Activated naive CD4-positive, alpha-beta T cell treated with anti-CD3 and anti-CD28 coated beads for 36 hours (primary cell): ENCODE measurements around the gene DNAJC4. TPM values are rescaled to one million over a fixed set of nuclear protein-coding genes. Genes with fewer than 3 reads are reported as not detected.
A peak's percentile ranks its signal among the peaks of the same experiment; 100 is the strongest.

Experiments used
- CTCF ChIA-PET: fragments of 350-600 bp; sonication (Branson Sonifier 250); formaldehyde crosslinking; loops from one replicate; lab custom pipeline; 2021; ENCODE audit warnings: antibody characterized with exemption; lab: Charles Lee
- DNase-seq: peaks from one replicate; pipeline ENCODE4 v3.0.0-alpha.2; 2020
- H3K27ac Mint-ChIP-seq: one replicate; pipeline ENCODE4 v1.8.0; 2021; ENCODE audit warnings: mild to moderate bottlenecking, mixed read lengths
- H3K27me3 Mint-ChIP-seq: one replicate; pipeline ENCODE4 v1.8.0; 2021; ENCODE audit warnings: low read depth, mixed read lengths
- H3K36me3 Mint-ChIP-seq: one replicate; pipeline ENCODE4 v1.8.0; 2021; ENCODE audit warnings: low read depth, mixed read lengths
- H3K4me1 Mint-ChIP-seq: one replicate; pipeline ENCODE4 v1.8.0; 2021; ENCODE audit warnings: low read depth, mixed read lengths
- H3K4me3 Mint-ChIP-seq: one replicate; pipeline ENCODE4 v1.8.0; 2021; ENCODE audit warnings: mild to moderate bottlenecking, moderate library complexity, mixed read lengths
- H3K9me3 Mint-ChIP-seq: one replicate; pipeline ENCODE4 v1.8.0; 2021; ENCODE audit warnings: mixed read lengths
- intact Hi-C: fragments of 100-400 bp; cut with micrococcal nuclease; formaldehyde crosslinking; loops from one replicate; pipeline ENCODE4 v1.15.1; 2023
- total RNA-seq, 2 experiments: library from RNA; stranded (reverse); gene quantifications; one replicate each; pipeline ENCODE4 v1.2.3, GENCODE V29; 2021

Gene DNAJC4
- total RNA-seq, 2 experiments from 2014 or later = 16.9 to 19.3 TPM

- intact Hi-C loops = no loop called here
- Mint-ChIP-seq H3K4me3 (no peak overlapping the region), H3K36me3 (peaks cover 7% of the 10 kb centered on the region), H3K9me3 (no peaks in the 10 kb centered on the region), H3K27me3 (no peaks in the 10 kb centered on the region), H3K27ac (no peak overlapping the region), H3K4me1 (peaks cover 7% of the 10 kb centered on the region)
- CTCF ChIA-PET = interaction anchor here (1.1 to 1.7 kb wide), 2 partner anchors 28 to 71 kb away, joined by 3 to 4 read pairs; no protein-coding TSS in a partner anchor
- no peak for DNase-seq
Measured at GRCh38 chr11:64276653-64277431, 46.5 kb downstream of the DNAJC4 start.

GRCh38 chr11:64278576-64279190 is 48.3 kb downstream of the DNAJC4 start:
- H3K4me3 Mint-ChIP-seq = no peak overlapping the region
- no peaks in the 10 kb centered on the region for H3K27me3 Mint-ChIP-seq
- H3K4me1 Mint-ChIP-seq = peaks cover 7% of the 10 kb centered on the region
- no peaks in the 10 kb centered on the region for H3K9me3 Mint-ChIP-seq
- no peak overlapping the region for H3K27ac Mint-ChIP-seq
- CTCF ChIA-PET = interaction anchor here (0.6 to 1.6 kb wide), 2 partner anchors 23 to 133 kb away, joined by 4 to 5 read pairs; no protein-coding TSS in a partner anchor
- intact Hi-C loops = no loop called here
- H3K36me3 Mint-ChIP-seq = peaks cover 11% of the 10 kb centered on the region
- no peak for DNase-seq

- H3K36me3 Mint-ChIP-seq = peaks cover 11% of the 10 kb centered on the region
- DNase-seq = no peak
- H3K27me3 Mint-ChIP-seq = no peaks in the 10 kb centered on the region
- intact Hi-C loops = no loop called here
- H3K9me3 Mint-ChIP-seq = no peaks in the 10 kb centered on the region
- CTCF ChIA-PET = interaction anchor here (0.8 to 1.4 kb wide), 2 partner anchors 18 to 20 kb away, joined by 6 to 8 read pairs; no protein-coding TSS in a partner anchor
- H3K27ac Mint-ChIP-seq = no peak overlapping the region
- H3K4me1 Mint-ChIP-seq = peaks cover 17% of the 10 kb centered on the region
- no peak overlapping the region for H3K4me3 Mint-ChIP-seq
Measured at GRCh38 chr11:64281957-64282770, 51.8 kb downstream of the DNAJC4 start.

GRCh38 chr11:64283092-64283491 is 52.7 kb downstream of the DNAJC4 start:
- peak overlapping the region; percentile 80 for H3K4me3 Mint-ChIP-seq
- H3K27me3 Mint-ChIP-seq = no peaks in the 10 kb centered on the region
- DNase-seq = no peak
- no peaks in the 10 kb centered on the region for H3K9me3 Mint-ChIP-seq
- CTCF ChIA-PET = interaction anchor here (1.2 to 3.1 kb wide), 3 partner anchors 18 to 77 kb away, joined by 4 to 12 read pairs (median 6); partner anchors contain the start of gene FERMT3
- H3K36me3 Mint-ChIP-seq = peaks cover 11% of the 10 kb centered on the region
- peaks cover 17% of the 10 kb centered on the region for H3K4me1 Mint-ChIP-seq
- intact Hi-C loops = no loop called here
- peak overlapping the region; percentile 30 for H3K27ac Mint-ChIP-seq

Other genes with a start within 250 kb of the DNAJC4 start
- 10 to 100 TPM; 61.9 to 63.0 TPM for gene OTUB1, start 244.1 kb upstream of the DNAJC4 start, total RNA-seq
- under 1 TPM; 0.17 to 0.29 TPM for gene FLRT1, start 194.6 kb upstream of the DNAJC4 start, total RNA-seq
- 10 to 100 TPM; 38.7 to 48.6 TPM for gene MACROD1, start 64.4 kb upstream of the DNAJC4 start, total RNA-seq
- 100 to 1,000 TPM; 264 to 272 TPM for gene STIP1, start 44.4 kb upstream of the DNAJC4 start, total RNA-seq
- gene FERMT3, start 23.8 kb upstream of the DNAJC4 start, total RNA-seq = 100 to 1,000 TPM; 176 to 178 TPM
- gene TRPT1, start 4.4 kb upstream of the DNAJC4 start, total RNA-seq = 10 to 100 TPM; 18.2 to 18.3 TPM
- 10 to 100 TPM; 51.4 to 51.9 TPM for gene NUDT22, start 4.3 kb upstream of the DNAJC4 start, total RNA-seq
- 10 to 100 TPM; 64.2 to 74.5 TPM for gene VEGFB, start 4.0 kb downstream of the DNAJC4 start, total RNA-seq
- gene FKBP2, start 10.5 kb downstream of the DNAJC4 start, total RNA-seq = 10 to 100 TPM; 17.2 to 20.0 TPM
- 100 to 1,000 TPM; 216 to 227 TPM for gene PPP1R14B, start 16.4 kb downstream of the DNAJC4 start, total RNA-seq
- 1 to 10 TPM; 4.4 to 4.7 TPM for gene PLCB3, start 21.0 kb downstream of the DNAJC4 start, total RNA-seq
- gene BAD, start 54.1 kb downstream of the DNAJC4 start, total RNA-seq = 10 to 100 TPM; 12.8 to 14.3 TPM
- gene GPR137, start 55.3 kb downstream of the DNAJC4 start, total RNA-seq = 10 to 100 TPM; 26.2 to 30.5 TPM
- under 1 TPM in 1 of 2 experiments, not detected in 1; 0.41 TPM for gene KCNK4, start 60.8 kb downstream of the DNAJC4 start, total RNA-seq
- gene CATSPERZ, start 69.8 kb downstream of the DNAJC4 start, total RNA-seq = under 1 TPM in 1 of 2 experiments, not detected in 1; 0.67 TPM
- 10 to 100 TPM; 18.5 to 21.7 TPM for gene ESRRA, start 75.0 kb downstream of the DNAJC4 start, total RNA-seq
- 100 to 1,000 TPM; 241 to 261 TPM for gene TRMT112, start 87.0 kb downstream of the DNAJC4 start, total RNA-seq
- gene PRDX5, start 87.6 kb downstream of the DNAJC4 start, total RNA-seq = 100 to 1,000 TPM; 122 to 132 TPM
- gene CCDC88B, start 109.7 kb downstream of the DNAJC4 start, total RNA-seq = 10 to 100 TPM; 53.2 to 61.9 TPM
- 10 to 100 TPM; 19.1 to 21.3 TPM for gene RPS6KA4, start 128.6 kb downstream of the DNAJC4 start, total RNA-seq